ENCODE results near the gene SLC9A1.

GRCh38 chr1:27122652-27123051, 32.3 kb downstream of the SLC9A1 start:
- TF ChIP-seq POLR2A (IDR thresholded peaks at IDR 0.05) (no peak), POLR2AphosphoS5 (IDR thresholded peaks at IDR 0.05) (no peak), CTCF (IDR thresholded peaks at IDR 0.05) (no peak)

Data from breast epithelium (tissue), 3 donors.